Lower leg skin (tissue), 4 donors: ENCODE data around the gene MAPT. TPM values are rescaled to one million over a fixed set of nuclear protein-coding genes. Genes with fewer than 3 reads are reported as not detected.

ENCODE experiments used
- DNase-seq, 2 donors: peaks; one replicate each; pipeline ENCODE4 v3.0.0-alpha.2; 2019; ENCODE audit warnings: low spot score in 2 of 2
- H3K4me3 ChIP-seq: fragments of 200-600 bp; sonication (generic); 2 replicates; pipeline ENCODE4 v1.5.1; 2017; ENCODE audit warnings: mild to moderate bottlenecking, low read depth; ENCODE audit not compliant: poor library complexity, severe bottlenecking
- CTCF ChIP-seq, 3 donors: fragments of 450-650 bp; IDR thresholded peaks; one replicate each; pipeline ENCODE4 v1.5.1; 2016; ENCODE audit warnings: antibody characterized with exemption in 3 of 3, mild to moderate bottlenecking in 3 of 3, moderate library complexity in 2 of 3
- POLR2A ChIP-seq, 2 donors: fragments of 450-650 bp; IDR thresholded peaks; one replicate each; pipeline ENCODE4 v1.6.1; 2016 to 2017; ENCODE audit warnings: antibody characterized with exemption in 2 of 2, mild to moderate bottlenecking in 1 of 2, moderate library complexity in 1 of 2
- WGBS, 2 donors: methylation state at CpG; one replicate each; pipeline ENCODE4 v1.1.5; 2018; 5-methylcytosine and 5-hydroxymethylcytosine counted together
- intact Hi-C: fragments of 100-400 bp; cut with DNase I; formaldehyde crosslinking; loops from one replicate; pipeline ENCODE4 v1.15.0; 2023; ENCODE audit warnings: low total_unique reads
- total RNA-seq, 4 donors: library from RNA; depleted of rRNA; stranded (reverse); fragments of >200 nt; gene quantifications; one replicate each; pipeline ENCODE4 v1.1.0, GENCODE V29; 2016

The MAPT gene
- total RNA-seq, 4 donors from 2014 or later = 4.1 to 7.6 (median 6.2) TPM

GRCh38 chr17:45981306-45981705 is 87.0 kb downstream of the MAPT start:
- H3K4me3 ChIP-seq = no peak overlapping the region
- no peak for TF ChIP-seq POLR2A (IDR thresholded peaks at IDR 0.05)
- no peak for TF ChIP-seq CTCF (IDR thresholded peaks at IDR 0.05)
- 89 to 93% methylated on average over 7 of the region's 7 CpGs for WGBS, 2 donors
- no peak for DNase-seq
- intact Hi-C loops = no loop called here

GRCh38 chr17:45982791-45983613 is 88.6 kb downstream of the MAPT start:
- DNase-seq = no peak
- TF ChIP-seq POLR2A (IDR thresholded peaks at IDR 0.05) (no peak), CTCF (IDR thresholded peaks at IDR 0.05) (no peak)
- intact Hi-C loops = no loop called here
- no peak overlapping the region for H3K4me3 ChIP-seq
- 92 to 93% methylated on average over 40 to 41 of the region's 41 CpGs for whole genome bisulfite sequencing, 2 donors

GRCh38 chr17:45983614-45984310 is 89.4 kb downstream of the MAPT start:
- 84 to 85% methylated on average over 31 of the region's 31 CpGs for WGBS, 2 donors

GRCh38 chr17:45984368-45984767 is 90.0 kb downstream of the MAPT start:
- WGBS, 2 donors = 92 to 96% methylated on average over 5 of the region's 5 CpGs
- DNase-seq = no peak
- no peak for TF ChIP-seq CTCF (IDR thresholded peaks at IDR 0.05)
- TF ChIP-seq POLR2A (IDR thresholded peaks at IDR 0.05) = no peak
- intact Hi-C loops = no loop called here
- H3K4me3 ChIP-seq = no peak overlapping the region

More at GRCh38 chr17:45983614-45984310, 89.4 kb downstream of the MAPT start:
- no peak for DNase-seq
- no peak overlapping the region for H3K4me3 ChIP-seq
- TF ChIP-seq CTCF (IDR thresholded peaks at IDR 0.05) (no peak), POLR2A (IDR thresholded peaks at IDR 0.05) (no peak)
- intact Hi-C loops = no loop called here

GRCh38 chr17:45985447-45985846 is 91.1 kb downstream of the MAPT start:
- no peak for TF ChIP-seq POLR2A (IDR thresholded peaks at IDR 0.05)
- TF ChIP-seq CTCF (IDR thresholded peaks at IDR 0.05) = no peak
- WGBS, 2 donors = 69 to 78% methylated on average over 4 of the region's 4 CpGs
- no peak for DNase-seq

More at GRCh38 chr17:45985447-45985846, 91.1 kb downstream of the MAPT start:
- H3K4me3 ChIP-seq = no peak overlapping the region
- intact Hi-C loops = no loop called here
